ENCODE measurements around the gene FBXO31. TPM values are rescaled to one million over a fixed set of nuclear protein-coding genes. Genes with fewer than 3 reads are reported as not detected.

Gene FBXO31
- total and polyA plus RNA-seq, 10 of the 15 experiments (the other 5 are each of a cell fraction or from before 2014, with no cell fraction given) = 0.19 to 33.1 (median 10.3) TPM

- TF ChIP-seq BMI1 (IDR thresholded peaks at IDR 0.05; ENCODE audit: borderline replicate concordance) (no peak), ZBTB33 (IDR thresholded peaks at IDR 0.05) (no peak), NBN (IDR thresholded peaks at IDR 0.05) (no peak), IRF4 (IDR thresholded peaks at IDR 0.05; ENCODE audit: low read depth, low read length) (no peak), PBX3 (IDR thresholded peaks at IDR 0.05; ENCODE audit: insufficient replicate concordance, low read depth, low read length) (no peak)
Observed at GRCh38 chr16:87333101-87333500, 50.5 kb downstream of the FBXO31 start (continued).

- intact Hi-C loops (cut with micrococcal nuclease; ENCODE audit: unreplicated experiment) (no loop called here), in situ Hi-C loops (cut with MboI) (no loop called here)
- H3K9ac ChIP-seq (ENCODE audit: control insufficient read depth, insufficient read depth, low read length) = no peak overlapping the region
- ChIA-PET POLR2A (interaction anchor here (0.8 kb wide), 1 partner anchor 19 kb away, joined by 8 read pairs; no protein-coding TSS in a partner anchor), CTCF (no interaction called here), SMC1A (ENCODE audit: uncharacterized antibody, unreplicated experiment) (no interaction called here), RAD21 (ENCODE audit: unreplicated experiment) (no interaction called here)
- H3K9me3 ChIP-seq (replicated peaks; ENCODE audit: control insufficient read depth, insufficient read depth, low read length) = no peaks in the 10 kb centered on the region
- ATAC-seq (no peak), DNase-seq (ENCODE audit: low read depth, low spot score) (no peak), FAIRE-seq (no peak)
- H3K36me3 ChIP-seq (ENCODE audit: control insufficient read depth in 2 of 2, insufficient read depth in 2 of 2, low read length in 1 of 2) = peaks cover 11 to 38% of the 10 kb centered on the region in 2 experiments
- 93% methylated on average over 10 of the region's 10 CpGs for WGBS (ENCODE audit: insufficient coverage, insufficient replicate concordance, low lambda C conversion rate, missing lambda C conversion rate)
- H3K79me2 ChIP-seq (ENCODE audit: control insufficient read depth, insufficient read depth, low read length) = no peaks in the 10 kb centered on the region
- no peak overlapping the region for H3K4me3 ChIP-seq
- TF ChIP-seq IRF4 (IDR thresholded peaks at IDR 0.05; ENCODE audit: low read depth, low read length) (no peak), PML (IDR thresholded peaks at IDR 0.05; ENCODE audit: low read length) (no peak), ZNF384 (IDR thresholded peaks at IDR 0.05; ENCODE audit: borderline replicate concordance, low read depth, low read length) (no peak), E2F8 (IDR thresholded peaks at IDR 0.05; ENCODE audit: low read depth, partially characterized antibody) (no peak), SRF (IDR thresholded peaks at IDR 0.05; ENCODE audit: low read depth in 2 of 2, low read length in 2 of 2) (no peak), RELA (IDR thresholded peaks at IDR 0.05; ENCODE audit: borderline replicate concordance, partially characterized antibody) (no peak)
- H3K27ac ChIP-seq (ENCODE audit: control insufficient read depth, insufficient read depth) = no peak overlapping the region
- no peaks in the 10 kb centered on the region for H4K20me1 ChIP-seq (ENCODE audit: control insufficient read depth, insufficient read depth)
- no TSS peak for BruUV-seq (replicated peaks)
- no peaks in the 10 kb centered on the region for H3K27me3 ChIP-seq (replicated peaks in 1 of 2; ENCODE audit: control insufficient read depth in 2 of 2, insufficient read depth in 2 of 2, low read length in 1 of 2)
- no peak overlapping the region for H2AFZ ChIP-seq (ENCODE audit: control insufficient read depth, low read depth, low read length)
- peaks cover under 1% of the 10 kb centered on the region; the same call in 1 of the 2 replicates for H3K4me1 ChIP-seq (ENCODE audit: control insufficient read depth, insufficient read depth, low read length)
- no peak overlapping the region for H3K4me2 ChIP-seq (ENCODE audit: control insufficient read depth, insufficient read depth)
Observed at GRCh38 chr16:87332150-87332549, 51.4 kb downstream of the FBXO31 start.
